Tongue (tissue), 2 donors: ENCODE data around the gene ZFP37. TPM values are rescaled to one million over a fixed set of nuclear protein-coding genes. Genes with fewer than 3 reads are reported as not detected.
"Not testable (repeated sequence)": the region's sequence is repeated elsewhere in the genome, so short reads cannot be mapped to it uniquely, and the experiment has no call there.

ENCODE experiments used
- DNase-seq: peaks from one replicate; pipeline ENCODE4 v3.0.0-alpha.2; 2015
- total RNA-seq: library from RNA; depleted of rRNA; stranded (reverse); fragments of >200 nt; gene quantifications from one replicate; pipeline ENCODE4 v1.2.3, GENCODE V29; 2014

ZFP37 gene
- 8.9 TPM for total RNA-seq

DNA sequence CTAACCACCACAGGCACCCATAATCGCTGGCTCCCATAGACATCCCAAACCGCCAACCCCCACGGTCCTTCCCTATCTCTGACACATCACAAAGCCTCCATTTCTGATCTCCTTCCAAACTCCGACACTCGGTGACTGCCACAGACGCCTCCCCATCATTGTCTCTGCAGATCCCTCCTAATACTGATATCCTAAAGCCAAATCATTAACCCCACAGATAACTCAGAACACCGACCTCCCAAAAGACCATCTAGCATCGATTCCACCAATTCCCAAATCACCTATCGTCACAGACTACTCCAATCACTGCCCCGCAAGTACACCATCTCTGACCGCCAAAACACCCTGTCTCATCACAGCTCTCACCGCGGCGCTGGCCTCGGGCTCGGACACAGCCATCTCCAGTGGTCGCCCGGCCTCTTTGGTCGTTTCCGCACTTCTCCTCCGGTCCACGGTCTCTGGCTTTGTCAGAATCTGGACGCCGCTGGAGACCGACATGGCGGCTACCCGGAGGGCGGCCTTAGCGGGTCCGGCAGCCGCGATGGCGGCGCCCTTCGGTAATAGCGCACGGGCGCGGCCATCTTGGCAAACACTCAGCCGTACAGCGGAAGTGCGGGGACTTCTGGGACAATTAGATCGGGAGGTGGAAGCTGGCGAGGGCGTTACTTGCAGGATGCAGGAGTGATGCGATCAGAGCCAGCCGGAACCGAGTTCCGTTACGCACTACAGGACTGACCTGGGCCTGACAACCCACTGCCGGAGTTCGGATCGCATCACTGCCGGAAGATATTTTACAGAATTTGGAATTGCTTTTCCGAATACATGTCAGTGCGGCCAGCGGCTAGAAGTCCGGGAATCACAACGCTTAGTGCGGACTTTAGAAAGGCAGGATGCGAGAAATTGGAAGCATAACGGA, at the start of gene ZFP37:
Gene ZFP37 (minus strand): TSS at position 534 of the 916 bp plus-strand sequence. CDS start 36 bp downstream, at position 498.
- DNase-seq, result peak; percentile 98

DNA sequence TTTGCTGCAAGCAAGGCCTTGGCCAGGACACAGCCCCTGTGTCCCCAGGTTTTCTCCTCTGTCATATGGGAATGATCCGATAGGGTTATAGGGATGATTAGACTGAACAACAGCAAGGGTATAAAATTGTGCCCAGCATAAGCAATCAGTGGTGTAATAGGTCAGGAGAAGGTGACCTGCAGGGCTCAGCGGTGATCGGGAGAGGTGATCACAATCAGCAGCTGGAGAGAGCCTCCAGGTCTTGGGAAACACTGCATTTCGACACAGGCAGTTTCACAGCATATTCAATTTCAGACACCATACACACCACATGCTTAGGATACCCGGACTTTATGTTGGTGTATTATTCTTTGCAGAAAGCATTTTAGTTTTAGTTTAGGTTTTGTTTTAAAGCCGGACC, 48.8 kb upstream of the ZFP37 start:
- DNase-seq, result not testable (repeated sequence)

DNA sequence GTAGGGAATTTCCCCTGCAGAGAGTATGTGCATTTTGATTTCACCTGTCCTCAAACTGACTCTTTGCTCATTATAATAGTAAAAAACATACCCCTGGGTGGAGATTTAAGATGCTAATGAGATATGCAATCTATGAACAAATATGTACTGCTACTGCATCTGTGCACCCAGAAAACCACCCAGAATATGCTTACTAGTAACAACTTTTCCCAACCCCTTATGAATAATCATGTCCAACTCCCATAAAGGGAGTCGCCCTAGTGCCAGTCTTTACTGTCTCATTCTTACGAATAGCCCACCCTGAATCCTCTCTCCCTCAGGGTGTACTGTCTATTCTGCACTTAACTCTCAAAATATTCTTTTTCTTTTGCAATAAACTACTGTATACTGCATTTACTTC, 39.0 kb upstream of the ZFP37 start:
- no peak for DNase-seq

DNA sequence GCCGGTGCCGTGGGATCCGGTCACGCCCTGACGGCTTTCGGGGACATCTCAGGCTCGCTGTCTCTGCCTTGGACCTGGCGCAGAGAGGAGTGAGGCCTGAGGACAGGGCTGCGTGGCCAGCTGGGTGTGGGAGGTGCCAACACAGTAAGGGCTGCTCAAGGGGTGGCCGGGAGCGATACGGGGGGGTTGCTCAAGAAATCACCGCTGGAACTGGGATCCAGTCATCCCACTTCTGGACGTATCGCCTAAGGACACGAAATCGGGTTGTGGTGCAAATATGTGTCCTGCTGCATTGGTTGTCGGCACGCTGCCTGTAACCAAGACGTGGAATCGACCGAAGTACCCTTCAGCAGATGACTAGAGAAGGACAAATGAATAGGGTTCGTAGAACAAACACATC, 33.4 kb upstream of the ZFP37 start:
- not testable (repeated sequence) for DNase-seq

DNA sequence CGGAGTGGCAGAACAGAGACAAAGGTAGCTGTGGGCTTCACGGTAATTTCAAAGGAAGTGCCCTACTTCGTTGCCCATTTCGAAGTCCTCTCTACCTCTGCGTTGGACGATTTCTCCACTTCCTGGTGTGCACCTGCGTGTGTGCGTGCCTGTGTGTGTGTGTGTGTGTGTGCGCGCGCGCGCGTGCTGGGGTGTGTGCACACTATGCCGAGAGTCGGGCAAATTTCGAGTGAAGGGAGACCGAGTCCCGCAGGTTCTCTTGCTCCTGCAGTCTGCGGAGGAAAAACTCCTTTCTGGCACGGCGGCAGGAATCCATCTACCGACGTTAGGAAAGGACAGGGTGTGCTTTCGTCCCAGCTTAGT, 32.6 kb upstream of the ZFP37 start:
- not testable (repeated sequence) for DNase-seq

DNA sequence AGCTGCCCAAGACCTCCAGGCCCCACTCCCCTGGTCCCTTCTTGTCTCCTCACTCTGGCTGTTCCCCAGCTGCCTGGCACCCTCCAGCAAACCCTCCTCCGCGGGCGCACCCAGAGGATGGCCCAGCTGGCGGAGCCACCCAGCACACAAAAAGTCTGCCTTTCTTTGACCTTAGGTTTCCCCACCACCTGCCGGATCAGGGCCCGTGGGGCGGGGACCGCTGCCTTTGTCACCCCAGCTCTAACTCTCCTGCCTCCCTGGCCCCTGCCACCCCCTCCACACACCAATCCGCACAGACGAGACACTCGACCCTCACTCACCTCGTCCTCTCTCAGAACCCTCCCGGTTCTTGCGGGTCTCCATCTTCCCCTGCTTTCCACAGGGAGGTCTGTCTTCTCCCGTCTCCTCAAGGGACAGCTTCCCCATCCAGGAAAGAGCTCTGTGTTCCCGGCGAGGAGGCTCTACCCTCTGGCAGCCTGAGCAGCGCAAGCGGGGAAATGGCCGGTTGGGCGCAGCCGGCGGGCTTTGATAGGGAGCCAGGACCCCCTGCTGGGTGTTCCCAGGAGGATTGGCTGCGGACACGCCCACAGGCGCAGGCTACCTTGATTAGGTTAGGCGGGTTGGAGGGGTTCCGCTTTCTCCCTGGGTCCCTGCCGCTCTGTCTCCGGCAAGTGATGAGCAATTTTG, 32.1 kb upstream of the ZFP37 start:
- peak; percentile 8 for DNase-seq

DNA sequence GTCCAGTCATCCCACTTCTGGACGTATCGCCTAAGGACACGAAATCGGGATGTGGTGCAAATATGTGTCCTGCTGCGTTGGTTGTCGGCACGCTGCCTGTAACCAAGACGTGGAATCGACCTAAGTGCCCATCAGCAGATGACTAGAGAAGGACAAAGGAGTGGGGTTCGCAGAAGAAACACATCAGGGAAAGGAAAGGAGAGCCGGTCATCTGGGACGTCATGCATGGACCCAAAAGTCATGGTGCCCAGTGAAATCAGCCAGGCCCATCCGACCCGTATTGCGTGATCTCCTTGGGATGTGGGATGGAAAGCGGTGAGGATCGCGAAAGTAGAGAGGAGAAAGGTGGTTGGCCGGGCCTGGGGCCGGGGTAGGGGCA, 6.4 kb upstream of the ZFP37 start:
- not testable (repeated sequence) for DNase-seq

DNA sequence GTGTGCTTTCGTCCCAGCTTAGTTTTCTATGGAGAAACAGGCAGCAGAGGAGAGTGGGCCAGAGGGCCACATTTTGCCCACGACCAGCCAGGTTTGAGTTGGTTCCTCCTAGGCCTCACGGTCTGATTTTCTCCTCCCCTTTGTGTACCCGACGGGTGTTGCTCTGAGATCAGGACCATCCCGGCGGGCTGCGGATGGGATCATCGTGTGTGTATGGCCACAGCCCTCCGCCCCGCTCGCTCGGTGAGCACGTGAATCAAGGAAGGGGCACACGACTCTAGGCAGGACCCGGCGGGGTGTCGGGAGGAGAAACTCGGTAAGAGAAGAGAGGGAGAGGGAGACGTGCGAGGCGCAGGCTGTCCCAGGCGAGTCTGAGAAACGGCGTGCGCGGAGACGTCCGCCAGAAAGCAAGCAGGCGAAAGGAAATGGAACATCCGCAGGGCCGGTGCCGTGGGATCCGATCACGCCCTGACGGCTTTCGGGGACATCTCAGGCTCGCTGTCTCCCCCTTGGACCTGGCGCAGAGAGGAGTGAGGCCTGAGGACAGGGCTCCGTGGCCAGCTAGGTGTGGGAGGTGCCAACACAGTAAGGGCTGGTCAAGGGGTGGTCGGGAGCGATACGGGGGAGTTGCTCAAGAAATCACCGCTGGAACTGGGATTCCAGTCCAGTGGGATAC, 5.9 kb upstream of the ZFP37 start:
- DNase-seq, result not testable (repeated sequence)

DNA sequence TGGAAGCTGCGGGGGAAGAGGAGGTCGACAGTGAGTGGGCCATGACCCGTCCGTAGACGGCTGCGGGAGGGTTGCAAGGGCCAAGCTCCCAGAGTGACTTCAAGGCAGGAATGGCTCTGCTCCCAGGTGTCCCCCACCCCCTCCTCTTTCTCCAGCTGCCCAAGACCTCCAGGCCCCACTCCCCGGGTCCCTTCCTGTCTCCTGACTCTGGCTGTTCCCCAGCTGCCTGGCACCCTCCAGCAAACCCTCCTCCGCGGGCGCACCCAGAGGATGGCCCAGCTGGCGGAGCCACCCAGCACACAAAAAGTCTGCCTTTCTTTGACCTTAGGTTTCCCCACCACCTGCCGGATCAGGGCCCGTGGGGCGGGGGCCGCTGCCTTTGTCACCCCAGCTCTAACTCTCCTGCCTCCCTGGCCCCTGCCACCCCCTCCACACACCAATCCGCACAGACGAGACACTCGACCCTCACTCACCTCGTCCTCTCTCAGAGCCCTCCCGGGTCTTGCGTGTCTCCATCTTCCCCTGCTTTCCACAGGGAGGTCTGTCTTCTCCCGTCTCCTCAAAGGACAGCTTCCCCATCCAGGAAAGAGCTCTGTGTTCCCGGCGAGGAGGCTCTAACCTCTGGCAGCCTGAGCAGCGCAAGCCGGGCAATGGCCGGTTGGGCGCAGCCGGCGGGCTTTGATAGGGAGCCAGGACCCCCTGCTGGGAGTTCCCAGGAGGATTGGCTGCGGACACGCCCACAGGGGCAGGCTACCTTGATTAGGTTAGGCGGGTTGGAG, 4.7 kb upstream of the ZFP37 start:
- peak; percentile 39 for DNase-seq

DNA sequence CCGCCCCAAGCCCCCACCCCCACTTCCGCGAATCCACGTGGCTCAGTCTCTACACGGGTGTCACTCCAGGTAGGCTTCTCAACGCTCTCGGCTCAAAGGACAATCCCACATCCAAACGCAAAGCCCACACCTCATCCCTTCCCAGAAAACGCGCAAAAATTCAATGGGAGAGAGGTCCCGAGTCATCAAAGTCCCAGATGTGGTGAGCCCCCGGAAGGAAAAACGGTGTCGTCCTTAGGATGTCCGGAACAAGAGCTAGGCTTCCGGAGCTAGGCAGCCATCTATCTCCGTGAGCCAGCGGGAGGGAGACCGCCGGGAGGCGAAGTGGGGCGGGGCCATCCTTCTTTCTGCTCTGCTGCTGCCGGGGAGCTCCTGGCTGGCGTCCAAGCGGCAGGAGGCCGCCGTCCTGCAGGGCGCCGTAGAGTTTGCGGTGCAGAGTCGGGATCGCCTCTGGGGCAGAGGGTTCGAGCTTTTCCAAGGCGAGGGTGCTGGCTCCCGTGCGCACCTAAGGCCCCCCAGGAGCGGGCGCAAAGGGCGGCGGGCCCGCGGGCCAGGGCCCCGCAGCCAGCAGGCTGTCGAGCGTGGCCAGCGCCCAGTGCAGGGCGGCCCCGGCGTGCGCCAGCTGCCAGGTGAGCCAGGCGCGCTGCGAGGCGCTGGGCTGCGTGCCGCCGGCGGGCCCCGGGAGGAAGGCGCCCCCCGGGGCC, 3.2 kb upstream of the ZFP37 start:
- peak; percentile 28 for DNase-seq

DNA sequence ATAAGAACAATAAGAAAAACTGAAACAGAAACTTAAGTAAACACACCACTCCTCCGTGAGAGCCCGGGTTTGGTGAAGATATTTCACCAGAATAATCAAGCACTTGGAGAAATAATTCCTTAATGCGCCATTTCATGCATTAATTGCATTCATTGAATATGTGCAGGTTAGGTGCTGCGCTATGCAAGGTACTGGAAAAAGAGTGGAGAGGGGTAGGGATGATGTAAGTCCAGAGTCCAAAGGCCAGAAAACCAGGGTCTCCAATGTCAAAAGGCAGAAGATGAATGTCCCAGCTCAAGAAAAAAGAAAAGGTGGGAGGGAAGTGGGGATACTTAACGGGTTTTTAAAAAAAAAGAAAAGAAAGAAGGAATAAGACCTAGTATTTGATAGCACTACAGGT, 669 bp upstream of the ZFP37 start:
- no peak for DNase-seq

DNA sequence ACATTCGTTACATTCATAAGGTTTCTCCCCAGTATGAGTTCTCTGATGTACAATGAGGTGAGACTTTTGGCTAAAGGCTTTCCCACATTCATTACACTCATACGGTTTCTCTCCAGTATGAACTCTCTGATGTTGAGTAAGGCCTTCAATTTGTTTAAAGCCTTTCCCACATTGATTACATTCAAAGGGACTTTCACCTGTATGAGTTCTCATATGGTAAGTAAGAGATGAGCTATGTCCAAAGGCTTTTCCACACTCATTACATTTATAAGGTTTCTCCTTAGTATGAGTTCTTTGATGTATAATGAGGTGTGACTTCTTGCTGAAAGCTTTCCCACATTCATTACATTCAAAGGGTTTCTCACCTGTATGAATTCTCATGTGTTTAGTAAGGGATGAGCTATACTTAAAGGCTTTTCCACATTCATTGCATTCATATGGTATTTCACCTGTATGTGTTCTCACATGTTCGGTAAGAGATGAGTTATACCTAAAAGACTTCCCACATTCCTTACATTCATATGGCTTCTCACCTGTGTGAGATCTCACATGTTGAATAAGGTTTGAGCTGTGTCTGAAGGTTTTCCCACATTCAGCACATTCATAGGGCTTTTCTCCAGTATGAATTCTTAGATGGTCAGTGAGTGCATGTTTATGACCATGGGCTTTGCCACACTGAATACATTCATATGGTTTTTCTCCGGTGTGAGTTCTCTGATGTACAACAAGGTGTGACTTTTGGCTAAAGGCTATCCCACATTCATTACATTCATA, 13.5 kb downstream of the ZFP37 start:
- DNase-seq, result no peak

DNA sequence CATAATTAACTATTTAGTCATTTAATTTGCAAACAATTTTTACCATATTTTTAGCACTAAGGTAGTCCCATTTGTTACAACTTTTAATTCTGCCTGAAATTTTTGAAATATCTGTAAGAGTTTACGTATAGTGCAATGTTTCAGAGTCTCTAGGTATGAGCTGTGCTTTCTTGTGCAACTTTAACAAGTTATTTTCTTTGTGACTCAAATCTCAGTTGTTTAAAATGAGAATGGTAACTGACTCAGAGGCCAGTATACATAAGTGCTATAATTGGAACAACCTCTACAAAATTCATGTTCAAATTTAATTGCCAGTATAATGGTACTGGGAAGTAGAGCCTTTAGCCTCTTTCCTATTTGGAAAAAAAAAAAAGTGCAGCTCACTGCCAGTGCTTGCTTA, 30.3 kb downstream of the ZFP37 start:
- no peak for DNase-seq

DNA sequence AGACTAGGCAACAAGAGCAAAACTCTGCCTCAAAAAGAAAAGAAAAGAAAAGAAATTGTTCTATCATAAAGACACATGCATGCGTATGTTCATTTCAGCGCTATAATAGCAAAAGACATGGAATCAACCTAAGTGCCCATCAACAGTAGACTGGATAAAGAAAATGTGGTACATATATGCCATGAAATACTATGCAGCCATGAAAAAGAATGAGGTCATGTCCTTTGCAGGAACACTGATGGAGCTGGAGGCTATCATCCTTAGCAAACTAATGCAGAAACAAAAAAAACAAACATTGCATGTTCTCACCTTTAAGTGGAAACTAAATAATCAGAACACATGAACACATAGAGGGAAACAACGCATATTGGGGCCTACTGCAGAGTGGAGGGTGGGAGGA, 38.3 kb downstream of the ZFP37 start:
- DNase-seq, result no peak

DNA sequence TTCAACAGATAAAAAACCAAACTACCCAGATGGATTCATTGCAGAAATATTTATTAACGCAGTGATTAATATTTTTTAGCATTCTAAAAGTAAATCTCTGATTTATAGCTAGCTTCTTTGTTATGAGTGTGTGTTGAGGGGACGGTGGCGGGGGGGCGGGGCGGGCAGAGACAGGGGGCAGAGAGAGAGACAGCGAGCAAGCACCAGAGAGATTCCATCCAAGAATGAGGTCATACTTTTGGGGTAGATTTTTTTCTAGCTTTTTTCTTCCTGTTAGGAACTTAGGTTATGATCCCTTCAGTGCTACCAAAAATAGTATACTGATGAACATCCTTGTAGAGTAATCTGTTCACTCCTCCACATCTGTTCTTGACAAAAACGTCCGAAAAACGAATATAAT, 44.0 kb downstream of the ZFP37 start:
- DNase-seq, result peak; percentile 16

DNA sequence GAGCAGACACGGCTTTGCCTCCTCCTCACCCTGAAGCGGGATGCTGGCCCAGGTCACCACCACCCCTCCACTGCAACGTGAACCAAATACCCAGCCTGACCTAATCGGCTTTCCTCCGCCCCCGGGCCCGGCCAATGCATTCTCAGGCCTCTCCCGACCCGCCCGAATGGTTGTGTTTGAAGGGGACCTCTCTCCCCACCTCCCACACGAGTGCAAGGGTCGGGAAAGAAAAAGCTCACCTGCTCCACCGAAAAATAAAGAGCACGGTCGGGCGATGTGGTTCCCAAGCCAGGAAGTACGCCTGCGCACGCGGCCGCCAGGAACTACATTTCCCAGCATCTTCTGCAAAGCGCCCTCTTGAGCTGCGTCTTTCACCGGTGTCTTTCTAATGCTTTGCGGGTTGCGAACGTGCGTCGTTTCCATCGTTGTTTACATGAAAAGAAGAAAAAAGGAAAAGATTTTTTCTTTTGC, 44.6 kb downstream of the ZFP37 start, which contains the start of gene ZNF883:
Gene ZNF883 (minus strand): TSS at position 282 of the 471 bp plus-strand sequence.
- peak; percentile 92 for DNase-seq

DNA sequence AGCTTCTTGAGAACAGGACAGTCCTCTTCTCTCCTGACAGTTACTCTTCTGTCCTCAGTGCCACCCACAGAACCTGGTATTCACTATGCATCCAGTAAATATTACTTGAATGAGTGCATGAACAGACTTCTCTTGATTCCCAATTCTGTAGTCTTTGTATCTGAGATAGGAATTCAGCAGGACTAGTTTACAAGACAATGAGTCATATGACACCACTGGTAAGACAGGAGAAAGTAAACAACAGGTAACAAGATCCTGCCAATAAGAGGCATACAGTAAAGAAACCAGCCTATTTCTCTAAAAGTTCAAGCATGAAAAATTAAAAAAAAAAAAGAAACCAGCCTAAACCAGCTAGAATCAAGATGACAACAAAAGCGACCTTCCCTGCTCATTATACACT, 50.7 kb downstream of the ZFP37 start:
- DNase-seq, result no peak

DNA sequence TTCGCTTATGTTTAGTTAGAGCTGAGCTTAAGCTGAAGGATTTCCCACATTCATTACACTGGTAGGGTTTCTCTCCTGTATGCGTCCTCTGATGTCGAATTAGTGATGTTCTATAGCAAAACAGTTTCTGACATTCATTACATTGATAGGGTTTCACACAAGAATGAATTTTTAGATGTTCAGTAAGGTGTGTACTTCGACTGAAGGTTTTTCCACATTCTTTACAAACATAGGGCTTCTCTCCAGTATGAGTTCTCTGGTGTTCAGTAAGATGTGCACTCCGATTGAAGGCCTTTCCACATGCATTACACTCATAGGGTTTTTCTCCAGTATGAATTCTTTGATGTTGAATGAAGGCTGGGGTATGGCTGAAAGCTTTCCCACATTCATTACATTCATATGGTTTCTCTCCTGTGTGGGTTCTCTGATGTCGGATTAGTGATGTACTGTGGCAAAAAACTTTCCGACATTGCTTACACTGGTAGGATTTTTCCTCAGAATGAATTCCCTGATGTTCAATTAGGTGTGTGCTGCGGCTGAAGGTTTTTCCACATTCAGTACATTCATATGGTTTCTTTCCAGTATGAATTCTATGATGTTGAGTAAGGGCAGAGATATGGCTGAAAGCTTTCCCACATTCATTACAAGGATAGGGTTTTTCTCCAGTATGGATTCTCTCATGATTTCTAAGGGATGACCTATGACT, 59.1 kb downstream of the ZFP37 start:
- no peak for DNase-seq
